Colonic mucosa (tissue), 4 donors: ENCODE measurements around the gene RASEF. TPM values are rescaled to one million over a fixed set of nuclear protein-coding genes. Genes with fewer than 3 reads are reported as not detected.

Source experiments
- DNase-seq: peaks from one replicate; pipeline ENCODE4 v3.0.0-alpha.2; 2020
- H3K27ac ChIP-seq: fragments of 200-600 bp; one replicate; pipeline ENCODE4 v1.8.0; 2021
- H3K27me3 ChIP-seq: fragments of 200-600 bp; one replicate; pipeline ENCODE4 v1.8.0; 2021
- H3K36me3 ChIP-seq: fragments of 200-600 bp; one replicate; pipeline ENCODE4 v1.8.0; 2021
- H3K4me1 ChIP-seq: fragments of 200-600 bp; one replicate; pipeline ENCODE4 v1.8.0; 2021; ENCODE audit warnings: mild to moderate bottlenecking
- H3K4me3 ChIP-seq: fragments of 200-600 bp; one replicate; pipeline ENCODE4 v1.8.0; 2021
- H3K9ac ChIP-seq, 2 donors: one replicate each; pipeline ENCODE4 v1.7.0; 2013; ENCODE audit warnings: control low read depth in 2 of 2, low read depth in 2 of 2, low read length in 2 of 2
- H3K9me3 ChIP-seq: fragments of 200-600 bp; one replicate; pipeline ENCODE4 v1.8.0; 2021
- intact Hi-C: fragments of 100-400 bp; cut with DNase I; formaldehyde crosslinking; loops from one replicate; pipeline ENCODE4 v1.14.1; 2022
- total RNA-seq, 2 donors: library from RNA; stranded (reverse); fragmentation: NEBNext Ultra II Directional in 1 of 2; extraction: Animal tissue kit (Norgen Biotek cat#: 25700) in 1 of 2; gene quantifications; one replicate each; pipeline ENCODE4 v1.2.1, GENCODE V29; 2021
- TF ChIP-seq, protein P1 (sequence below): fragments of 200-600 bp; IDR thresholded peaks from one replicate; pipeline ENCODE4 v1.8.0; 2022; ENCODE audit warnings: antibody characterized with exemption, mild to moderate bottlenecking
- donor health status: healthy.
- donor health status: DM: no; HTN: no; CAD: no.
- donor health status: DM: no; HTN: no; CAD: no.

The RASEF gene
- total RNA-seq, 2 donors from 2014 or later: 36.8 to 38.9 TPM

DNA sequence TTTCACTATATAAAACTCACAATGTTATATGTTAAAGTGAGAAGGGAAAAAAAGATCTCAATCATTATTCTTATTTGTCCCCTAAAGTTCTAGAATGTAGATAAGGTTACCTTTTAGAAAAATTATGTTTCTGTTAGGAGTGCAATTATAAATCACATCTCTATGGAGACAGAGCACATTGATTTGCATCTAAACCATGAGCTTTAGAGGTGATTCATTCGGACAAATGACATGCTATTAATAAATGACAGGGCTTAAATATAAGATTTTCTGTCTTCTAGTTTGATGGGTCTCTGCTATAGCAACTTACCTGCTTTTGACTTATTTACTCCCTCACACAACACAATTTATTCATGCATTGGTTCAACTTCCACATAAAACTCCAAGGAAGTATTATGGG is 39.8 kb downstream of the RASEF start:
- Histone ChIP-seq H3K9me3 (no peaks in the 10 kb centered on the region), H3K4me3 (no peak overlapping the region), H3K27ac (no peak overlapping the region), H3K27me3 (no peaks in the 10 kb centered on the region), H3K4me1 (no peaks in the 10 kb centered on the region), H3K9ac (no peak overlapping the region), H3K36me3 (no peaks in the 10 kb centered on the region)
- TF ChIP-seq, protein P1, sequence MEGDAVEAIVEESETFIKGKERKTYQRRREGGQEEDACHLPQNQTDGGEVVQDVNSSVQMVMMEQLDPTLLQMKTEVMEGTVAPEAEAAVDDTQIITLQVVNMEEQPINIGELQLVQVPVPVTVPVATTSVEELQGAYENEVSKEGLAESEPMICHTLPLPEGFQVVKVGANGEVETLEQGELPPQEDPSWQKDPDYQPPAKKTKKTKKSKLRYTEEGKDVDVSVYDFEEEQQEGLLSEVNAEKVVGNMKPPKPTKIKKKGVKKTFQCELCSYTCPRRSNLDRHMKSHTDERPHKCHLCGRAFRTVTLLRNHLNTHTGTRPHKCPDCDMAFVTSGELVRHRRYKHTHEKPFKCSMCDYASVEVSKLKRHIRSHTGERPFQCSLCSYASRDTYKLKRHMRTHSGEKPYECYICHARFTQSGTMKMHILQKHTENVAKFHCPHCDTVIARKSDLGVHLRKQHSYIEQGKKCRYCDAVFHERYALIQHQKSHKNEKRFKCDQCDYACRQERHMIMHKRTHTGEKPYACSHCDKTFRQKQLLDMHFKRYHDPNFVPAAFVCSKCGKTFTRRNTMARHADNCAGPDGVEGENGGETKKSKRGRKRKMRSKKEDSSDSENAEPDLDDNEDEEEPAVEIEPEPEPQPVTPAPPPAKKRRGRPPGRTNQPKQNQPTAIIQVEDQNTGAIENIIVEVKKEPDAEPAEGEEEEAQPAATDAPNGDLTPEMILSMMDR: no peak
- intact Hi-C loops: no loop called here
- DNase-seq: no peak

DNA sequence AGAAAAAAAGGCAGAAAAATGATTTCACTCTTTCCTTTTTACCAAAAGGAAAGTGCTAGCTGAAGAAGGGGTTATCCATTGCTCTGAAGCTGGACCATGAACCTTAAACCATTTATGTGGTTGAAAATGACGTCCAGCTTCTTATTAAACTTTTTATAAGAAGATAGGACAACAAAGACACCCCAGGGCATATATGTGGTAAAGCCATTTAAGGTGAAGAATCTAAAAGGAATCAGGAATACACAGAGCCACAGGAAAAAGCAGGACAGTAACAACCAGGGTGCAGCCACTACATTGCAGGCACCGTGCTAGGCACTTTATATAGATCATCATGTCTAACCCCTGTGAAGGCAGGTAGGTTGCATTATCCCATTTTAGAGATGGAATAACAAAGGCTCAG is 42.1 kb downstream of the RASEF start:
- Histone ChIP-seq H3K27ac (no peak overlapping the region), H3K9ac (no peak overlapping the region), H3K27me3 (no peaks in the 10 kb centered on the region), H3K4me3 (no peak overlapping the region), H3K9me3 (no peaks in the 10 kb centered on the region), H3K36me3 (no peaks in the 10 kb centered on the region), H3K4me1 (no peaks in the 10 kb centered on the region)
- TF ChIP-seq, protein P1: no peak
- intact Hi-C loops: no loop called here
- DNase-seq: no peak

DNA sequence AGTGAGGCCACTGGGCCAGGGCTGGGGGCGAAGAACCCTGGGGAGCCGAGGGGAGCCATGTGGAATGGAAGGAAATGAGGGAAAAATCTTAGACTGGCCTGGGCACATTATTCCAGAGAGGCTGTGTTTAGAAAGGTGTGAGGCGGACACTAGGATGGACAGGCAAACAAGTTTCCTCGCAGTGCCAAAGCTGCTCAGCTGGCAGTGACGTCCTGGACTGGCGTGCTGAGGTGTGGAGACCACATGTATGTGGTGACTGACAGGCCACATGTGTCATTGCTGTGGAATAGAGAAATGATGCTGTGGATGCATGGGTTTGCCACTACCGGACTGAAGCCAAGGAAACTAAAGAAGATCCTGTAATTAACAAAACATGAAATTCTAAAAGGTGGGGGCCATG is 42.6 kb downstream of the RASEF start:
- no peak overlapping the region for H3K4me3 ChIP-seq
- no peak for DNase-seq
- no peaks in the 10 kb centered on the region for H3K9me3 ChIP-seq
- no peaks in the 10 kb centered on the region for H3K27me3 ChIP-seq
- TF ChIP-seq, protein P1: no peak
- H3K4me1 ChIP-seq: no peaks in the 10 kb centered on the region
- no peak overlapping the region for H3K9ac ChIP-seq
- H3K36me3 ChIP-seq: no peaks in the 10 kb centered on the region
- intact Hi-C loops: no loop called here
- no peak overlapping the region for H3K27ac ChIP-seq

DNA sequence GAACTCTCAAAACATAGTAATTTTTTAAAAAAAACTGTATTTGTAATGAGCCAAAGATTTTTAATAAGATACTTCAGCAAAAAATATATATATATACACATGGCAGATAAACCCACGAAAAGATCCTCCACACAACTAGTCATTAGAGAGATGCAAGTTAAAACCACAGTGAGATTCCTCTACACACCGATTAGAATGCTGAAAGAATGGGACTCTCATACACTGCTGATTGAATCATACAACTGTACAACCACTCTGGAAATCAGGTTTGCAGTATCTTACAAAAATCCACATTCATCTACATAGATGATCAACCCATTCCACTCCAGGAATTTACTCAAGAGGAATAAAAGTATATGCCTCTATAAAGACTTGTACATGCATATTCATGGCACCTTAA is 43.7 kb downstream of the RASEF start:
- no peaks in the 10 kb centered on the region for H3K36me3 ChIP-seq
- no peaks in the 10 kb centered on the region for H3K9me3 ChIP-seq
- intact Hi-C loops: no loop called here
- H3K27ac ChIP-seq: no peak overlapping the region
- H3K9ac ChIP-seq: no peak overlapping the region
- TF ChIP-seq, protein P1: no peak
- no peaks in the 10 kb centered on the region for H3K4me1 ChIP-seq
- no peaks in the 10 kb centered on the region for H3K27me3 ChIP-seq
- DNase-seq: no peak
- no peak overlapping the region for H3K4me3 ChIP-seq

DNA sequence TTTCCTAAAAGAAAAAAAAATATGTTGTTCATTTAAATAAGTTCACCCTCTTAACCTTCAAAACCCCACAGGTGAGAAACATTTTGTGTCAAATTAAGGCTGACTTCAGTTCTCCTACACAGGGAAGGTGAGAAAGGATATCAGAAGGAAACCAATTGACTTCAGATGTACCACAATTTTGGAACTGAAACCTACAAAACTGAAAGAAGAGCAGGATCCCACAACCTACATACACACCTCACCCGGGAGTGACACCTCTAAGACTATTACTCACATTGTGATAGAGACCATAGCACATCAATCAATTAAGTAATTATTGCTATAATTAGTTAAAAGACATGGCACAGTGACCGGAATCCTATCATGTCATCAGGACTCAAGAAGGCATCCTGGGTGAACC is 47.0 kb downstream of the RASEF start:
- Histone ChIP-seq H3K9me3 (no peaks in the 10 kb centered on the region), H3K36me3 (no peaks in the 10 kb centered on the region), H3K27ac (no peak overlapping the region), H3K4me3 (no peak overlapping the region), H3K4me1 (no peaks in the 10 kb centered on the region), H3K9ac (no peak overlapping the region), H3K27me3 (no peaks in the 10 kb centered on the region)
- no peak for DNase-seq
- TF ChIP-seq, protein P1: no peak
- intact Hi-C loops: no loop called here
